Measurements from ENCODE around the gene HM13.

Gene HM13

DNA sequence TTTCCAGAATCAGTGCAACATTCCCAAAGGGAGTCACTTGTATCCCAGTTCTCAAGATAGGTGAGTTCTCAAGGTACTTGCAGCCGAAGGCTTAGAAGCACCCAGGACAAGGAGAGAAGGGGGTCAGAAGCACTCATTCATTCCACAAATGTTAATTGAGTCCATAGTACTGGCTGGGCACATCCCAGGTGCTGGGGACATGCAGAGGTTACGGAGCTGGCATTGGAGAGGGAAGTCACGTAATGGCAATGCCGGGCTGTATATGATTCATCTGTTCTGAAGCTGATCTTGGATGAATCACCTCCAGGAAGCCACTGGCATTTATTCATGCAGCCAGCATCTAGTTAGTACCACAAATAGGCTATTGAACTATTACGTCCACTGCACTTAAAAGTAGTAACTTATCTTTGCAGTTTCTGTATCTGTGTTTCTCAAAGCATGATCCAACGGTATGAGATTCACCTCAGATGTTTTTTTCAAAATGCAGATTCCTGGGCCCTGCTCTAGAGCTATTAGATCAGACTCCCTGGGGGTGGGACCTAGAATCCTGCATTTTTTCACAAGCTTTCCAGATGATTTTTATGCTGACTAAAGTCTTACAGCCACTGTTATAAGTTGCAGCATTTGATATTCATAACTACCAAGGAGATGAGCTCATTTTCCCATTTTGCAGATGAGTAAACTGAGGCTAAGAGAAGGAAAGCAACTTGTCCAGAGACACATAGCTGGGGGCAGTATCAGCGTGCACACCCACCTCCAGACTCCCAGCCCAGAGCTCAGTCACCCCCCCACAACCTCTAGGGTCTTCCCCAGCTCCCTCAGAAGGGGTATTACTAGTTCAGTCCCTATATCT lies 46.7 kb downstream of the HM13 start:
- no peak for DNase-seq (ENCODE audit: low read depth)
- no peak overlapping the region for H3K4me3 ChIP-seq (ENCODE audit: low read depth, low read length)
- TF ChIP-seq, protein P1, sequence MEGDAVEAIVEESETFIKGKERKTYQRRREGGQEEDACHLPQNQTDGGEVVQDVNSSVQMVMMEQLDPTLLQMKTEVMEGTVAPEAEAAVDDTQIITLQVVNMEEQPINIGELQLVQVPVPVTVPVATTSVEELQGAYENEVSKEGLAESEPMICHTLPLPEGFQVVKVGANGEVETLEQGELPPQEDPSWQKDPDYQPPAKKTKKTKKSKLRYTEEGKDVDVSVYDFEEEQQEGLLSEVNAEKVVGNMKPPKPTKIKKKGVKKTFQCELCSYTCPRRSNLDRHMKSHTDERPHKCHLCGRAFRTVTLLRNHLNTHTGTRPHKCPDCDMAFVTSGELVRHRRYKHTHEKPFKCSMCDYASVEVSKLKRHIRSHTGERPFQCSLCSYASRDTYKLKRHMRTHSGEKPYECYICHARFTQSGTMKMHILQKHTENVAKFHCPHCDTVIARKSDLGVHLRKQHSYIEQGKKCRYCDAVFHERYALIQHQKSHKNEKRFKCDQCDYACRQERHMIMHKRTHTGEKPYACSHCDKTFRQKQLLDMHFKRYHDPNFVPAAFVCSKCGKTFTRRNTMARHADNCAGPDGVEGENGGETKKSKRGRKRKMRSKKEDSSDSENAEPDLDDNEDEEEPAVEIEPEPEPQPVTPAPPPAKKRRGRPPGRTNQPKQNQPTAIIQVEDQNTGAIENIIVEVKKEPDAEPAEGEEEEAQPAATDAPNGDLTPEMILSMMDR (IDR thresholded peaks at IDR 0.05; ENCODE audit: control insufficient read depth, extremely low read depth, insufficient read depth) = no peak

DNA sequence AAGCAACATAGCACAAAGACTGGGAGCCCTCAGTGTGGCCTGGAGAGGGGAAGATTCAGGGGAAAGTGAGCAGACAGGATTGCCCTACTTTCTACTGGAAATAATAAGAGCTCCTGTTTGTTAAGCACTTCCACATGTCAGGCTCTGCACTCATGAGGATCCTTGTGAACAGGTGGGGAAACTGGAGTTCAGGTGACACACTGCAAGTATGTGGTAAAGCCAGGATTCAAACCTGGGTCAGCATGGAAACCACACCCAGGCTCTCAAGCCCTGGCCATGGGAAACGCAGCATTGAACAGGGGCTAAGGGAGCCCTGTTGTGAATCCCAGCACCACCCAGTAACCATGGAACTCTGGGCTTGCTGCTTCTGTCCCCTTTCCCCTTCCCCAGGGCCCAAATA lies 48.0 kb downstream of the HM13 start:
- TF ChIP-seq, protein P1 (IDR thresholded peaks at IDR 0.05; ENCODE audit: control insufficient read depth, extremely low read depth, insufficient read depth) = no peak
- no peak overlapping the region for H3K4me3 ChIP-seq (ENCODE audit: low read depth, low read length)
- no peak for DNase-seq (ENCODE audit: low read depth)

DNA sequence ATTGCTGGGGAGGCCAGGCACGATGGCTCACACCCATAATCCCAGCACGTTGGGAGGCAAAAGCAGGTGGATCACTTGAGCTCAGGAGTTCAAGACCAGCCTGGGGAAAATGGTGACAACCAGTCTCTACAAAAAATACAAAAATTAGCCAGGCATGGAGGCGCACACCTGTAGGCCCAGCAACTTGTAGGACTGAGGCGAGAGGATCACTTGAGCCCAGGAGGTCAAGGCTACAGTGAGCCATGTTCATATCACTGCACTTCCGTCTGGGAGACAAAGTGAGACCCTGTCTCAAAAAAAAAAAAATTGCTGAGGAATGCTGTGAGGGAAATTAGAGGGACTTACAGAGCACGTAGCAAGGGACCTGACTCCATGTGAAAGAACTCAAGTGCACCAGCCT lies 50.0 kb downstream of the HM13 start:
- TF ChIP-seq, protein P1 (IDR thresholded peaks at IDR 0.05; ENCODE audit: control insufficient read depth, extremely low read depth, insufficient read depth) = no peak
- H3K4me3 ChIP-seq (ENCODE audit: low read depth, low read length) = no peak overlapping the region

GRCh38 chr20:31565699-31566318 lies 51.6 kb downstream of the HM13 start:
- no peak for DNase-seq (ENCODE audit: low read depth)
- H3K4me3 ChIP-seq (ENCODE audit: low read depth, low read length) = no peak overlapping the region
- TF ChIP-seq, protein P1 (IDR thresholded peaks at IDR 0.05; ENCODE audit: control insufficient read depth, extremely low read depth, insufficient read depth) = no peak

More for the DNA sequence above, 50.0 kb downstream of the HM13 start:
- no peak for DNase-seq (ENCODE audit: low read depth)

DNA sequence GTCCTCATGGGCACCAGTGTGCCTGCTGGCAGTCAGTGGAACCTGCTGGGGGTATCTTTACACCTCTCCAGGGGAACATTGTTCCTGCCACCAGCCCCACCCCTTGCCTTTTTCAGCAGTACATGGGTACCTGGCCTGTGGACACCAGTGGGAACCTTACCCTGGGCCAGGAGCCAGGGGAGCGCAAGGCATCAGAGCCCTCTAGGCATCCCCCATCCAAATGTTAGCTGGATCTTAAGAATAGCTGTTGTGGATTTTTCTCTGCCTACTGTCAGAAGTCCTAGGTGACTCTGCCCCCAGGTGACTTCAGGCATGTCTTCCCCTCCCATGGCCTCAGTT lies 52.0 kb downstream of the HM13 start:
- TF ChIP-seq, protein P1 (IDR thresholded peaks at IDR 0.05; ENCODE audit: control insufficient read depth, extremely low read depth, insufficient read depth) = no peak
- DNase-seq (ENCODE audit: low read depth) = no peak
- no peak overlapping the region for H3K4me3 ChIP-seq (ENCODE audit: low read depth, low read length)

- H3K4me3 ChIP-seq (ENCODE audit: low read depth, low read length) = no peak overlapping the region
- DNase-seq (ENCODE audit: low read depth) = no peak
- TF ChIP-seq, protein P1 (IDR thresholded peaks at IDR 0.05; ENCODE audit: control insufficient read depth, extremely low read depth, insufficient read depth) = no peak
Measured at GRCh38 chr20:31566658-31567379, 52.6 kb downstream of the HM13 start.
